A673 (cell line): ENCODE data around the gene MSL3. TPM values are rescaled to one million over a fixed set of nuclear protein-coding genes. Genes with fewer than 3 reads are reported as not detected.
A peak's percentile ranks its signal among the peaks of the same experiment; 100 is the strongest.

ENCODE experiments used
- BruUV-seq: library from RNA; stranded (reverse); fragments of 400-500 nt; replicated peaks from 2 replicates; lab custom pipeline; 2021; lab: Mats Ljungman, UMichigan
- CTCF ChIA-PET: fragments of 300-600 bp; sonication (Branson Sonifier 250); formaldehyde crosslinking; loops from one replicate; lab custom pipeline; 2022; ENCODE audit warnings: antibody characterized with exemption; lab: Charles Lee
- POLR2A ChIA-PET: fragments of 300-600 bp; sonication (Branson Sonifier 250); formaldehyde crosslinking; loops from one replicate; lab custom pipeline; 2022; ENCODE audit warnings: antibody characterized with exemption; ENCODE audit not compliant: low non-redundant PET; lab: Charles Lee
- DNase-seq: peaks from one replicate; pipeline ENCODE4 v3.0.0-alpha.2; 2015; ENCODE audit warnings: low spot score
- H3K27ac ChIP-seq: fragments of 200-600 bp; sonication (generic); 2 replicates; pipeline ENCODE4 v1.5.1; 2016; ENCODE audit warnings: mixed run types, low read depth, mild to moderate bottlenecking, mixed read lengths, antibody characterized with exemption, low read length; ENCODE audit not compliant: poor library complexity, severe bottlenecking
- H3K27me3 ChIP-seq: fragments of 200-600 bp; sonication (generic); replicated peaks from 2 replicates; pipeline ENCODE4 v1.6.1; 2017; ENCODE audit warnings: mixed run types, low read depth, mild to moderate bottlenecking, mixed read lengths, antibody characterized with exemption, low read length; ENCODE audit not compliant: insufficient read depth, poor library complexity
- H3K36me3 ChIP-seq: fragments of 200-600 bp; sonication (generic); 2 replicates; pipeline ENCODE4 v1.6.1; 2016; ENCODE audit warnings: mixed run types, mild to moderate bottlenecking, mixed read lengths, antibody characterized with exemption, low read length; ENCODE audit not compliant: insufficient read depth, poor library complexity, severe bottlenecking
- H3K4me1 ChIP-seq: fragments of 200-600 bp; sonication (generic); 2 replicates; pipeline ENCODE4 v1.6.1; 2017; ENCODE audit warnings: mixed run types, mild to moderate bottlenecking, mixed read lengths, antibody characterized with exemption, low read length; ENCODE audit not compliant: insufficient read depth, poor library complexity, severe bottlenecking
- H3K4me3 ChIP-seq: fragments of 200-600 bp; sonication (generic); 2 replicates; pipeline ENCODE4 v1.5.1; 2016; ENCODE audit warnings: low read depth, mixed run types, mild to moderate bottlenecking, mixed read lengths, low read length; ENCODE audit not compliant: poor library complexity, severe bottlenecking
- H3K9me3 ChIP-seq: fragments of 200-600 bp; sonication (generic); 2 replicates; pipeline ENCODE4 v1.6.1; 2016; ENCODE audit warnings: mixed run types, low read depth, mild to moderate bottlenecking, mixed read lengths, antibody characterized with exemption, low read length; ENCODE audit not compliant: poor library complexity, severe bottlenecking
- EZH2 ChIP-seq: fragments of 200-600 bp; sonication (generic); IDR thresholded peaks from 2 replicates; pipeline ENCODE4 v1.6.1; 2017; ENCODE audit warnings: borderline replicate concordance, low read depth, mild to moderate bottlenecking, mixed read lengths, antibody characterized with exemption, low read length; ENCODE audit not compliant: poor library complexity, severe bottlenecking
- intact Hi-C: fragments of 100-400 bp; cut with micrococcal nuclease; formaldehyde crosslinking; loops from one replicate; pipeline ENCODE4 v1.10.0; 2022; ENCODE audit not compliant: unreplicated experiment
- total RNA-seq: library from RNA; stranded (reverse); gene quantifications from 2 replicates; pipeline ENCODE4 v1.2.3, GENCODE V29; 2021
- TF ChIP-seq, protein P1 (sequence below): fragments of 300-800, 200-600 bp; sonication (generic); conservative IDR thresholded peaks from 2 replicates; pipeline ENCODE4 v1.5.1; 2017; ENCODE audit warnings: low read depth, mild to moderate bottlenecking, antibody characterized with exemption, low read length, moderate library complexity, mixed read lengths

MSL3 gene
- total RNA-seq, 1 experiment from 2014 or later = 15.8 TPM

DNA sequence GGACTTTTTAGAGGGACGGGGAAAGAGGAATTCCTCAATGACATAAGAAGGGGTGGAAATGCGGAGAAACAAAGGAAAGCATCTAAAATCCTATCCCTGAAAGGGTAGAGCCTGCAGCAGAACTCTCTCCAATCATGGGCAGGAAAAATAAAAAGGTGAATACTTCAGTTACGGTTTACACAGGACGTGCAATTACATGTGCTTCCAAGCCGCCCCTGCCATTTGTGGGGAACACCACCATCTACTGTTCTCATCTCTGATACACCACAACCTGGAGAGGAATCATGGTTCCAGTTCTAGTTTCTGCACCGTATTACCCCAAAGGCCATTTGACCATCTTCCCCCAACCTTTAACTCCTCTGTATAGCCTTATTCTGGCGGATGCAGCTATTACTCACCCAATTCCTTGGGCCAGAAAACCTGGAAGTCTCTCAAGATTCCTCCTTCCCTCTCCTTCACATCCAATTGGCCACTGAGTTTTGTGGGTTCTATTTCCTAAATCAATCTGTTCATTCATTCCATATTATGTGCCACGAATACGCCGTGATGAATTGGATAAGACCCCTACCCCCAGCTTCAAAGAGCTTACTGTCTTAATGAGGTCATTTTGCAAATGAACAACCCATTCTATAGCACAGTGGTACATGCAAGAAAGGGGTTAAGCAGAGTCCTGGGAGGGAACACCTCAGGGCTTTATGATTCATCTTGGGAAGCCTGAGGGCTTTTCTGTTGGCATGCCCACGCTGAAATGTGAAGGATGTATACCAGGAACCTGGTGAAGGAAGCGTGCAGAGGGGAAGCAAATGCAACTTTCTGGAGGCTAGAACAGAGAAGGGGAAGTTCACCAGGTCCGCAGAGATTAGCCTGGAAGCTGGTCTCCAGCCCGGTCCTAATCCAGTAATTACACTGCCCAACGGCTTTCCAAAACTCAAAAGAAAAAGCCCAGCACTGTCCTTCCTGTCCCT is 1.4 kb upstream of the MSL3 start:
- Histone ChIP-seq H3K27me3 (peaks cover 59% of the 10 kb centered on the region), H3K4me1 (no peaks in the 10 kb centered on the region), H3K9me3 (no peaks in the 10 kb centered on the region), H3K27ac (no peak overlapping the region), H3K4me3 (peak overlapping the region; percentile 51), H3K36me3 (no peaks in the 10 kb centered on the region)
- DNase-seq = no peak
- BruUV-seq = no TSS peak
- POLR2A ChIA-PET = no interaction called here
- CTCF ChIA-PET = no interaction called here
- TF ChIP-seq, protein P1, sequence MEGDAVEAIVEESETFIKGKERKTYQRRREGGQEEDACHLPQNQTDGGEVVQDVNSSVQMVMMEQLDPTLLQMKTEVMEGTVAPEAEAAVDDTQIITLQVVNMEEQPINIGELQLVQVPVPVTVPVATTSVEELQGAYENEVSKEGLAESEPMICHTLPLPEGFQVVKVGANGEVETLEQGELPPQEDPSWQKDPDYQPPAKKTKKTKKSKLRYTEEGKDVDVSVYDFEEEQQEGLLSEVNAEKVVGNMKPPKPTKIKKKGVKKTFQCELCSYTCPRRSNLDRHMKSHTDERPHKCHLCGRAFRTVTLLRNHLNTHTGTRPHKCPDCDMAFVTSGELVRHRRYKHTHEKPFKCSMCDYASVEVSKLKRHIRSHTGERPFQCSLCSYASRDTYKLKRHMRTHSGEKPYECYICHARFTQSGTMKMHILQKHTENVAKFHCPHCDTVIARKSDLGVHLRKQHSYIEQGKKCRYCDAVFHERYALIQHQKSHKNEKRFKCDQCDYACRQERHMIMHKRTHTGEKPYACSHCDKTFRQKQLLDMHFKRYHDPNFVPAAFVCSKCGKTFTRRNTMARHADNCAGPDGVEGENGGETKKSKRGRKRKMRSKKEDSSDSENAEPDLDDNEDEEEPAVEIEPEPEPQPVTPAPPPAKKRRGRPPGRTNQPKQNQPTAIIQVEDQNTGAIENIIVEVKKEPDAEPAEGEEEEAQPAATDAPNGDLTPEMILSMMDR = no peak
- TF ChIP-seq EZH2 = no peak
- intact Hi-C loops = no loop called here

DNA sequence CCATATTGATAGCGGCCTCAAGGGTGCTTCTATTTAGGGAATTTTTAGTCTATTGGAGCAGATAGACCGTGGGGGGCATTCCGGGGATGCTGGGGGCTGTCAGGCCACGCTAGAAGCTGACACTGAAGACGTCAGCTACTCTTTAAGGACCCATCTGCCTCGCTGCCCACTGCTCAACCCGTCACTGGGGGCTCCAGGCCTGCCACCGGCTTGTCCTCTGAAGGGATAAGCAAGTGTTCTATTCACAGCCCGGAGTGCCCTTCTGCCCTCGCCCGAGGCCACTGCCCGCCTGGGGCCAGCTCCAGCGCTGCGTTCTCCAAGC is 679 bp upstream of the MSL3 start:
- Histone ChIP-seq H3K27me3 (peaks cover 52% of the 10 kb centered on the region), H3K9me3 (no peaks in the 10 kb centered on the region), H3K27ac (no peak overlapping the region), H3K4me1 (no peaks in the 10 kb centered on the region), H3K36me3 (peaks cover 4% of the 10 kb centered on the region), H3K4me3 (peak overlapping the region; percentile 51)
- intact Hi-C loops = no loop called here
- no TSS peak for BruUV-seq
- no peak for DNase-seq
- CTCF ChIA-PET = no interaction called here
- TF ChIP-seq, protein P1 = no peak
- no peak for TF ChIP-seq EZH2
- POLR2A ChIA-PET = no interaction called here

DNA sequence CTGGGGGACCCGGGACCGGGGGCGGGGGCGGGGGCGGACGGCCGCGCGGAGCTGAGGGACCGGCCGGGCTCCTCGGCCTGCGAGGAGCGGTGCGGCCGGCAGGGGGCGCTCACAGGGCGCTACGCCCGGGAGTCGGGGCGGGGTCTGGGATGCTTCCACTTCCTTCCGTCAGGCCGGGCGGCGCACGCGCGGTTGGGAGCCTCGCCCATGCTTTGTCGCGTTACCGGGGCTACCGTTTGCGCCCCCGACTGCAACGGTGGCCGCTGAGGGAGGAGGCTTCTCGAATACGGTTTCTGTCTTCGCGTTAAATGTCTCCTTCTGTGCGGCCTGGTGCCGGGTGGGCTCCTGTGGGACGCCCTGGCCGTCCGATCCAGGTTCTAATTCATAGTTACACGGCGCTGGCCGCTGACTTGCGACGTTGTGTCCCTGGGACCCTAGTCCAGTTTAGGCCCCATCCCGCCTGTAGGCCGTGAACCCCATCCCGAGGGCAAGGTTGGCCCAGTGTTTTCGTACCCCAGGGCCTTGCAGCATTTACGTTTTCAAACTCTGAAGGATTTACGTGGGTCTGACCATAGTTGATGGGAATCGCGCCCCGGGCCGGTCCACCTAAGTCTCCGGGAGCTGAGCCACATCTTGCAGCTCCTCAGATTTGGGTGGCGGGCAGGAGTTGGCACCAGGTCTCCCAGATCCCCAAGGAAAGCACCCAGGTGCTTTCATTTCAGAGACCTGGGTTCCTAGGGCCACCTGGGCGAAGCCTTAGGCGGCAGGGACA is 549 bp downstream of the MSL3 start:
- Histone ChIP-seq H3K4me3 (peak overlapping the region; percentile 66), H3K27me3 (peaks cover 39% of the 10 kb centered on the region), H3K4me1 (no peaks in the 10 kb centered on the region), H3K36me3 (peaks cover 11% of the 10 kb centered on the region), H3K27ac (peak overlapping the region; percentile 52), H3K9me3 (no peaks in the 10 kb centered on the region)
- ChIA-PET POLR2A (no interaction called here), CTCF (interaction anchor here (0.6 kb wide), 1 partner anchor 152 kb away, joined by 3 read pairs; no protein-coding TSS in a partner anchor)
- TF ChIP-seq EZH2 = no peak
- TF ChIP-seq, protein P1 = peak; percentile 58
- DNase-seq = peak; percentile 88
- intact Hi-C loops = no loop called here
- BruUV-seq = no TSS peak
